NT2/D1 (cell line): ENCODE results near the gene NYNRIN.

Experiments used
- DNase-seq: peaks from one replicate; pipeline ENCODE4 v3.0.0-alpha.2; 2011; ENCODE audit warnings: low read depth, low spot score
- H3K27me3 ChIP-seq: 2 replicates; pipeline ENCODE4 v1.6.0; 2011; ENCODE audit warnings: mild to moderate bottlenecking; ENCODE audit not compliant: insufficient read length, insufficient read depth
- H3K36me3 ChIP-seq: 2 replicates; pipeline ENCODE4 v1.6.1; 2011; ENCODE audit warnings: mild to moderate bottlenecking, low read length, mixed read lengths; ENCODE audit not compliant: insufficient read depth, insufficient read length
- H3K4me1 ChIP-seq: 2 replicates; pipeline ENCODE4 v1.5.1; 2011; ENCODE audit not compliant: insufficient read depth, insufficient read length
- H3K4me3 ChIP-seq: 2 replicates; pipeline ENCODE4 v1.5.1; 2011; ENCODE audit warnings: low read depth; ENCODE audit not compliant: insufficient read length
- H3K9ac ChIP-seq: 2 replicates; pipeline ENCODE4 v1.6.0; 2011; ENCODE audit warnings: low read depth; ENCODE audit not compliant: insufficient read length
- H3K9me3 ChIP-seq: 2 replicates; pipeline ENCODE4 v1.5.1; 2011; ENCODE audit warnings: mild to moderate bottlenecking, low read length; ENCODE audit not compliant: insufficient read depth
- SUZ12 ChIP-seq: IDR thresholded peaks from 2 replicates; pipeline ENCODE4 v1.6.1; 2011; ENCODE audit not compliant: insufficient read length, insufficient read depth; ENCODE audit errors: extremely low read depth
- YY1 ChIP-seq: IDR thresholded peaks from 2 replicates; pipeline ENCODE4 v1.6.1; 2011; ENCODE audit not compliant: insufficient read length, insufficient read depth
- ZNF274 ChIP-seq: IDR thresholded peaks from 2 replicates; pipeline ENCODE4 v1.6.1; 2011; ENCODE audit warnings: mild to moderate bottlenecking, low read depth, low read length

NYNRIN gene

GRCh38 chr14:24378981-24379906, 19.6 kb upstream of the NYNRIN start:
- H3K4me1 ChIP-seq, result peaks cover 19% of the 10 kb centered on the region

DNA sequence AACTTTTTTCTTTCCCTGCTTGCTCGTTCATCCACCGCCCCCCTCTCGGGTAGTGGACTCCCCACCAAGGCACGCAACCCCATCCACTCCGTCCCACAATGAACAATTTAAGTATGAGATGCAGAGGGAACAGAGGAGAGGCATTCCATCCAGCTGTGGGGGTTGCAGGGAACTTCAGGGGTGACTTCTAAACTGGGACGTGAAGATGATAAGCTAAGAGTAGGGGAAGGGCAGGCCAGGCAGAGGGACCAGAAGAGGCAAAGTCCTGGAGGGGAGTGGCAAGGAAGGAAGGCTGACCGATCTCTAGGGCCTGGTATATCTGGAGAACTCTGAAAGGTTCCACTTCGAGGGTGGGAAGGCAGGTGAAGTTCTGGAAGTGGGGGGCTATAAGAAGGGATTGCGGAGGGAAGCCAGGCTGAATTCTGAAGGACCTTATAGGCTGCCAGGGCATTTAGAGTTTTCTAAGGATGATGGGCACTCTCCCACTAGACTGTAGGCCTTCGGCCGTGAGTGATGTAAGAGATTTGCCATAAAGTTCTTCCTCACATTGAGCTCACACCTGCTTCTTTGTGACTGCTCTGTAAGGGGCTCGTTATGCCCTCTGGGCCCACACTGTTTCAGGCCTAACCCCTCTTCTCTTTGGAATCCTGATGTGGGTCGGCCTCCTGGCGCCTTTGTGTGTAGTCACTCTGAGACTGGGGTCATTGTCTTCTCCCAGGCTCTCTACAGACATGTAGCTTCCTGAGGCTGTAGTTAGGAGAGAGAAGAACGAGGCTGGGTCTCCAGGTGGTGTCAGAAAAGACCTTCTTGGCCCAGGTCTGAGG, 18.7 kb upstream of the NYNRIN start:
- no peak for TF ChIP-seq YY1
- no peak for TF ChIP-seq SUZ12
- no peak for TF ChIP-seq ZNF274

More at GRCh38 chr14:24378981-24379906, 19.6 kb upstream of the NYNRIN start:
- TF ChIP-seq SUZ12 (no peak), ZNF274 (no peak), YY1 (no peak)
- no peak for DNase-seq
- Histone ChIP-seq H3K36me3 (no peaks in the 10 kb centered on the region), H3K4me3 (no peak overlapping the region), H3K27me3 (no peaks in the 10 kb centered on the region), H3K9me3 (no peaks in the 10 kb centered on the region), H3K9ac (no peak overlapping the region)

GRCh38 chr14:24381363-24382063, 17.3 kb upstream of the NYNRIN start:
- TF ChIP-seq YY1 (no peak), SUZ12 (no peak), ZNF274 (no peak)
- Histone ChIP-seq H3K9me3 (no peaks in the 10 kb centered on the region), H3K27me3 (no peaks in the 10 kb centered on the region), H3K4me1 (peaks cover 19% of the 10 kb centered on the region), H3K36me3 (no peaks in the 10 kb centered on the region), H3K4me3 (no peak overlapping the region), H3K9ac (no peak overlapping the region)
- DNase-seq, result no peak

More for the DNA sequence above, 18.7 kb upstream of the NYNRIN start:
- Histone ChIP-seq H3K36me3 (no peaks in the 10 kb centered on the region), H3K4me1 (peaks cover 19% of the 10 kb centered on the region), H3K9me3 (no peaks in the 10 kb centered on the region), H3K4me3 (no peak overlapping the region), H3K9ac (no peak overlapping the region), H3K27me3 (no peaks in the 10 kb centered on the region)
- no peak for DNase-seq

- Histone ChIP-seq H3K9ac (no peak overlapping the region), H3K4me3 (no peak overlapping the region), H3K4me1 (peaks cover 19% of the 10 kb centered on the region), H3K9me3 (no peaks in the 10 kb centered on the region), H3K27me3 (no peaks in the 10 kb centered on the region), H3K36me3 (no peaks in the 10 kb centered on the region)
- TF ChIP-seq ZNF274, result no peak
- no peak for TF ChIP-seq YY1
- no peak for TF ChIP-seq SUZ12
- no peak for DNase-seq
These were observed 16.8 kb upstream of the NYNRIN start for GRCh38 chr14:24382064-24382371.

- Histone ChIP-seq H3K9me3 (no peaks in the 10 kb centered on the region), H3K36me3 (no peaks in the 10 kb centered on the region), H3K9ac (no peak overlapping the region), H3K27me3 (no peaks in the 10 kb centered on the region), H3K4me1 (peaks cover 3% of the 10 kb centered on the region), H3K4me3 (no peak overlapping the region)
- TF ChIP-seq ZNF274 (no peak), SUZ12 (no peak), YY1 (no peak)
- DNase-seq, result no peak
These were observed 14.6 kb upstream of the NYNRIN start for GRCh38 chr14:24384169-24384568.

- Histone ChIP-seq H3K36me3 (no peaks in the 10 kb centered on the region), H3K4me3 (no peak overlapping the region), H3K9ac (no peak overlapping the region), H3K9me3 (no peaks in the 10 kb centered on the region), H3K4me1 (peaks cover 3% of the 10 kb centered on the region), H3K27me3 (no peaks in the 10 kb centered on the region)
- DNase-seq, result no peak
- TF ChIP-seq ZNF274 (no peak), YY1 (no peak), SUZ12 (no peak)
These were observed 13.3 kb upstream of the NYNRIN start for GRCh38 chr14:24385524-24385923.
